ENCODE data around the gene PPP4R1.

PPP4R1 gene

DNA sequence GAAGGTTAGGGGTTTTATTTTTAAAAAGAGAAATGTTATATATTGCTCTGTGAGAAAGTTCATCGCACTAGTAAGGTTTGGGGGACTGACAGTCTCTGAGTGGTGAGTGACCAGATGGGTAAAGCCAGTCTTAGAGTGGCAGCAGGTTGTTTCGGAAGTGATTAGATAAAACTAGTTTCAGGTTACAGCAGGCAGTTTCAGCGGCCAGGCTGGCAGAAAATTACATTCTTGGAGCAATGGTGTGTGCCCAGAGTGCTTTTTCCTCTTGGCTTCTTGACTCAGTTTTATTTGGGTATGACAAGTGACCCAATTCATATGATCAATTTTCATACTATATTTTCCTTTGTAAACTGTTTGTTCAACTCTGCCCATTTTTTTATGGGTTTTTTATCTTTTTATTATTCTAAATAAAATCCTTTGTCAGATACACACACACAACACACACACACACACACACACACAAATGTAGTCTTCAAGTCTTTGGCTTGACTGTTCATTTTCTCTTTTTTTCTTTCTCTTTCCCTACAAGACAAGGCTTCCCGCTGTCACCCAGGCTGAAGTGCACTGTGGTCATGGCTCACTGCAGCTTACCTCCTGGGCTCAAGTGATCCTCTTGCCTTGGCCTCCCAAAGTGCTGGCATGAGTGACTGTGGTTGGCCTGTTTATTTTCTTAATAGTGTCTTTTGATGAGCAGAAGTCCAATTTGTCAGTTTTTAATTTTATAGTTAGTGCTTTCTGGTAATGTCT, 108.1 kb downstream of the PPP4R1 start:
- no peak for DNase-seq (ENCODE audit: low read depth)
